22Rv1 (cell line): ENCODE results near the gene RHBDF2.
A peak's percentile ranks its signal among the peaks of the same experiment; 100 is the strongest.
"Not testable (repeated sequence)": the region's sequence is repeated elsewhere in the genome, so short reads cannot be mapped to it uniquely, and the experiment has no call there.

Experiments
- H3K27ac ChIP-seq: fragments of 450-650 bp; 2 replicates; pipeline ENCODE4 v1.5.1; 2017
- ZFX ChIP-seq: fragments of 450-650 bp; IDR thresholded peaks from 2 replicates; pipeline ENCODE4 v1.6.1; 2017; ENCODE audit warnings: antibody characterized with exemption, borderline replicate concordance
- TF ChIP-seq, protein P1 (sequence below): fragments of 450-650 bp; IDR thresholded peaks from 2 replicates; pipeline ENCODE4 v1.5.1; 2017; ENCODE audit warnings: mild to moderate bottlenecking

Gene RHBDF2

DNA sequence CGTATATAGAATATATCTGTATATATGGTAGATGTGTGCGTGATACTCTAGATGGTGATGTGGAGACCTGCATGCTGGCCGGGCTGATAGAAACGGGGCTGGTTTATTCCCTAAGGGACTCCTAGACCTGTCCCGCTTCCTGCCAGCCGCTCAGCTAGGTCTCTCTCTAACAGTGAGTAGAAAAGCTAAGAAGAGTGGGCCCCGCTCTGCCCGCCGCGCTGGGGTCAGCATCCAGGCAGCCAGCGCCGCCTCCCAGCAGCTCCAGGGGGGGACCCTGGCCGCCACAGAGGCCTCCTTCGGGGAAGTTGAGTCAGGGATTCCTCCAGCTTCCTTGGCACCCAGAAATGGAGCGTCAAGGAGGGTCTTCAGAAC is 26.9 kb upstream of the RHBDF2 start:
- no peak overlapping the region for H3K27ac ChIP-seq
- TF ChIP-seq, protein P1, sequence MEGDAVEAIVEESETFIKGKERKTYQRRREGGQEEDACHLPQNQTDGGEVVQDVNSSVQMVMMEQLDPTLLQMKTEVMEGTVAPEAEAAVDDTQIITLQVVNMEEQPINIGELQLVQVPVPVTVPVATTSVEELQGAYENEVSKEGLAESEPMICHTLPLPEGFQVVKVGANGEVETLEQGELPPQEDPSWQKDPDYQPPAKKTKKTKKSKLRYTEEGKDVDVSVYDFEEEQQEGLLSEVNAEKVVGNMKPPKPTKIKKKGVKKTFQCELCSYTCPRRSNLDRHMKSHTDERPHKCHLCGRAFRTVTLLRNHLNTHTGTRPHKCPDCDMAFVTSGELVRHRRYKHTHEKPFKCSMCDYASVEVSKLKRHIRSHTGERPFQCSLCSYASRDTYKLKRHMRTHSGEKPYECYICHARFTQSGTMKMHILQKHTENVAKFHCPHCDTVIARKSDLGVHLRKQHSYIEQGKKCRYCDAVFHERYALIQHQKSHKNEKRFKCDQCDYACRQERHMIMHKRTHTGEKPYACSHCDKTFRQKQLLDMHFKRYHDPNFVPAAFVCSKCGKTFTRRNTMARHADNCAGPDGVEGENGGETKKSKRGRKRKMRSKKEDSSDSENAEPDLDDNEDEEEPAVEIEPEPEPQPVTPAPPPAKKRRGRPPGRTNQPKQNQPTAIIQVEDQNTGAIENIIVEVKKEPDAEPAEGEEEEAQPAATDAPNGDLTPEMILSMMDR = no peak
- TF ChIP-seq ZFX = no peak

DNA sequence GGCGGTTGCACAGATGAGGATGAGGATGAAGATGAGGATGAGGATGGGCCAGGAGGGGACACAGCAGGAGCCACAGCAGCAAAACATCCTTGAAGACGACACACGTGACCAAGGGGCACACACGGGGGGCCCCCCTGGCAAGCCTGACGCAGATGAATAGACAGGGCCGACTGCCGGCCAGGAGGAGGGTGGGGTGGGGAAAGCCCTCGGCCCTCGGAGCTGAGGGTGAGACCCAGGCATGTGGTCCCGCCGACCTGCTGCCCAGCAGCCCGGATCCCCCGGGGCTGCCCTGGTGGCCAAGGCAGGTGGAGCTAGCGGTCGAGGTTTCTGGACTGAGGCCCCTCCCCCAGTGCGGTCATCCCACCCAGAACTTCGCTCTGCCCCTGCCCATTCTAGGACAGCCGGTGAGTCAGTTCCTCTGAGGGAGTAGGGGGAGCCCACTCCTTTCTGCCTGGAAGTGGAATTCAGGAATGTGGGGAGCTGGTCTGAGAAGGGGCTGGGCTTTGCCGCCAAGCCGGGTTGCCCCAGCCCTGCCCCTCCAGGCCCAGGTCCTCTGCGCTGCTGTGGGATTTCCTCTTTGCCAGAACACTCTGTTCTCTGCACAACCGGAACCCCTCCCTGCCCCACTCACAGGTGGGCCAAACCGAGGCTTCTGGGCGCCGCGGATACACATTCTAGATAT is 26.3 kb upstream of the RHBDF2 start:
- TF ChIP-seq, protein P1 = no peak
- TF ChIP-seq ZFX = no peak
- no peak overlapping the region for H3K27ac ChIP-seq

DNA sequence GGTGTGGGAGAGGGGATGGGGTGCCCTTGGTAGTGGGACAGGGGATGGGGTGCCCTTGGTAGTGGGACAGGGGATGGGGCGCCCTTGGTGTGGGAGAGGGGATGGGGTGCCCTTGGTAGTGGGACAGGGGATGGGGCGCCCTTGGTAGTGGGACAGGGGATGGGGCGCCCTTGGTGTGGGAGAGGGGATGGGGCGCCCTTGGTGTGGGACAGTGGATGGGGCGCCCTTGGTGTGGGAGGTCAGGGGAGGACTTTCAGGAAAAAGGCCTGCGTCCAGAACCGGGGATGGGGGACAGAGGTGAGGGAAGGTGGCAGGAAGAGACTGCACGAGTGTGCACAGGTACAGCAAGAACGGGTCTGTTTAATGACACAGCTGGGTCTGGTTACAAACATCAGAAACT is 25.8 kb upstream of the RHBDF2 start:
- not testable (repeated sequence) for H3K27ac ChIP-seq

DNA sequence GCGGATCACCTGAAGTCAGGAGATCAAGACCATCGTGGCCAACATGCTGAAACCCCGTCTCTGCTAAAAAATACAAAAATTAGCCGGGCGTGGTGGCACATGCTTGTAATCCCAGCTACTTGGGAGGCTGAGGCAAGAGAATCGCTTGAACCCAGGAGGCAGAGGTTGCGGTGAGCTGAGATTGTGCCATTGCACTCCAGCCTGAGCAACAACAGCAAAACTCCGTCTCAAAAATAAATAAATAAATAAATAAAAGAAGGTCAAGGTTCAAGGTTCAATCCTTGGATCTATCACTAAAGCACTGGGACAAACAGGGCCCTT is 24.2 kb upstream of the RHBDF2 start:
- peak overlapping the region; percentile 66 for H3K27ac ChIP-seq

DNA sequence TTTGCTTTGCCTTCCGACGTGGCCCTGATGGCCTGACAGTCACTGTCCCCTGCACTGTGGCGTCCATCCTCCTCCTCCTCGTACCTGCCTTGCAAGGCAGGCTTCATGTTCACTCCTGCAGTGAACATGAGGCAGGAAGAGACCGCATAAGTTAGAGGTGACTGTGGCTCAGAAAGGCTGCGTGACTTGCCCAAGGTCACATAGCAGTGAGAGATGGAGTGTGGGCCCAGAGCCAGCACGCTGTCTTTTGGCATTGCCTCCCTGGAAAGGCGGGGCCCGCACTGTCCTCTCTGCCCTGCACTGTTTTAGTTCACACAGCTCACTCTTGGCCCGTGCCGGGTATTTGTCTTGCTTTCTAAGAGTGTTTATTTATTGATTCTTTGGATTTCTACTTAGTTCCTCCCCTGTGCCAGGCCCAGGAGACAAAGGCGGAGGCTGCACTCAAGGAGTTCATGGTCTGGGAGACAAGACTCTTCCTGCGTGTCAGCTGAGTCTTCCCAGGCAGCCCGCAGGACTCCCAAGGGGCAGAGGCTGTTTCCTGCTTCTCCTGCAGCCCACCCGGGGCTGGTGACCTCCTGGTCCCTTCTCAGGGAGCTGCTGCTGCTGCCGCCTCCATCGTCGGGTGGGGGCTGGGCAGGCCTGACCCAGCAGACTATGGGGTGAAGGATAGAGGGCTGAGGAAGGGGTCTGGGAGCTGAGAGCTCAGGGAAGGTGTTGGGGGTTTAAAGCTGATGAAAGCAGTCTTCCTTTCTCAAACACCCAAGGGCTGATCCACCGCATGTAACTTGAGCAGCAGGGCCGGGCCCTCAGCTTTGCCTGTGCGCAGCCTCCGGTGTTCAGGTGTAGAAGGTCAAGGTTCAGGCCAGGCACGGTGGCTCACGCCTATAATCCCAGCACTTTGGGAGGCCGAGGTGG is 23.6 kb upstream of the RHBDF2 start:
- no peak for TF ChIP-seq ZFX
- TF ChIP-seq, protein P1 = no peak
- peak overlapping the region; percentile 66 for H3K27ac ChIP-seq

DNA sequence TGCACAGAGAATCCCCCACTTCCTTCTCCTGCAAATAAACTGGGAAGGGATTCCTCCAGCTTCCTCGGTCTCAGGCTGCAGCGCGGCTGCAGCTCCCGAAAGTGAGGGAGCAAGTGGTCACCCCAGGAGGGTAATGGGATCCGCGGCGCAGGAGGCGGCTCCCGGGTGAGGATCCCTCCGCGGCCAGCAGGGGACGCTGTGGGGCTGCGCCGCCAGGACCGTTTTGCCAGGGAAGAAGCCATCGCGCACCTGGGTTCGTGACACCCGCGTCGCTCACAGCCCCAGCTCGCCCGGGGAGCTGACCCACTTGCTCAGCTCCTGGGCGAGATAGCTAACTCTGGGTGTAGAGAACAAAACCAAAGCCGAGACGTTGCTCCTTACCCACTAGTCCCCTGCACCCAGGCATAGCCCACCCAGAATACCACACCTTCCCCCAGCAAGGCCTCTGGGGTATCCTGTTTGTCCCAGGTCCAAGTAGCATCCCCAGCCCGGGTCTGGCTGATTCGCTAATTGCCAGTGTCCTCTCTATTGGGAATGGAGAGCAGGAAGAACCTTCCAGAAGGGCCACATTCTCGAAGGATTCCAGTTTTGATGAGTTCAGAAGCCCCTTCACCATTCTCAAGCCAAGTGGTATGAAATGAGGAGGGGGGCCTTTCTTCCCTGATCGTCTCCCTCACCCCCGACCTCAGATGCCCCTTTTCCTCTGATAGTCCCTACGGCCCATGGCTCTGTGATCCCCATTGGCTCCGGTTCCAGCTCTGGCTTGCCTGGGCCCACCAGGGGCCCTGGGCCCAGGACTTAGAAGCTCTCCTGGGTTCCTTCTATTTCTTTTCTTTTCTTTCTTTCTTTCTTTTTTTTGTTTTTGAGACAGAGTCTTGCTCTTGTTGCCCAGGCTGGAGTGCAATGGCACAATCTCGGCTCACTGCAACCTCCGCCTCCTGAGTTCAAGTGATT is 22.1 kb upstream of the RHBDF2 start:
- H3K27ac ChIP-seq = no peak overlapping the region
- TF ChIP-seq, protein P1 = peak; percentile 100
- TF ChIP-seq ZFX = no peak

DNA sequence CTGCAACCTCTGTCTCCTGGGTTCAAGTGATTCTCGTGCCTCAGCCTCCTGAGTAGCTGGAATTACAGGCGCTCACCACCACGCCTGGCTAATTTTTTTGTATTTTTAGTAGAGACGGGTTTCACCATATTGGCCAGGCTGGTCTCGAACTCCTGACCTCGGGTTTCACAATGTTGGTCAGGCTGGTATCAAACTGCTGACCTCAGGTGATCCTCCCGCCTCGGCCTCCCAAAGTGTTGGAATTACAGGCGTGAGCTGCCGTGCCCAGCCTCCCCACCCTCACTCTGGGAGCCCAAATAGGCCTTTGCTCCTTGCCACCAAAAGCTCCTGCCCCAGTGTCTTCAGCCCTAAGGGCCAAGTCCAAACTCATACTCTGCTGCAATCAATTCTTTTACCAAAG is 20.5 kb upstream of the RHBDF2 start:
- H3K27ac ChIP-seq = not testable (repeated sequence)

DNA sequence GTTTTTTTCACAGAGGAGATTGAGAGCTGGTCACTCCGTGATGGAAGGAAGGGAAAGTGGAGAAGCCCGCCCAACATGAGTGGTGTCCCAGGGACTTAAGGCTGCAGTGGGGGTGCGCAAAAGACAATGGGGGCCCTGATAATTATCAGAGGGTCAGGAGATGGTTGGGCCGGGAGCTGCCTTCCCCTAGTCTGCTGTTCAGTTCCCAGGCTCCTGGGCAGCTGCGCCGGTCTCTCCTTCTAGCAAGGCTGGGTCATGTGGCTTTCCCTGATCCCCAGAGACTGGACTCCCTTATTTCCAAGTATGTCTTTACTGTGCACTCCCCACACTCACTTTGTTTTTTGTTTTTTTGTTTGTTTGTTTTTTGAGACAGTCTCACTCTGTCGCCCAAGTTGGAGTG is 20.0 kb upstream of the RHBDF2 start:
- no peak overlapping the region for H3K27ac ChIP-seq
- TF ChIP-seq, protein P1 = no peak
- no peak for TF ChIP-seq ZFX
